Measurements from ENCODE around the gene SMAD6.

DNA sequence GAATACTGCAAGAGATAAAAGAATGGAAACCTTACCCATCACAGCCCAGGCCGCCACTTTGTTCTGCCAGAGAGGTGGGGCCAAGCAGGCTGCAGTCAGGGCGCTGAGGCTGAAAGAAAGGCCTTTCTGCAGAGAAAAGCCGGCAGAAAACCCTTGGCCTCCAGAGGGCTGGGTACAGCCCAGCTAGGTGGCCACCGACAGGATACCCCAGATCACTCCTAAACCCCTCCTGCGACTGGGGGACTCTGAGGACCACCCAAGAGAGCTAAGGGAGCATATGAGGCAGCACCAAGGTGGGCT lies 69.3 kb downstream of the SMAD6 start:
- TF ChIP-seq, protein P1, sequence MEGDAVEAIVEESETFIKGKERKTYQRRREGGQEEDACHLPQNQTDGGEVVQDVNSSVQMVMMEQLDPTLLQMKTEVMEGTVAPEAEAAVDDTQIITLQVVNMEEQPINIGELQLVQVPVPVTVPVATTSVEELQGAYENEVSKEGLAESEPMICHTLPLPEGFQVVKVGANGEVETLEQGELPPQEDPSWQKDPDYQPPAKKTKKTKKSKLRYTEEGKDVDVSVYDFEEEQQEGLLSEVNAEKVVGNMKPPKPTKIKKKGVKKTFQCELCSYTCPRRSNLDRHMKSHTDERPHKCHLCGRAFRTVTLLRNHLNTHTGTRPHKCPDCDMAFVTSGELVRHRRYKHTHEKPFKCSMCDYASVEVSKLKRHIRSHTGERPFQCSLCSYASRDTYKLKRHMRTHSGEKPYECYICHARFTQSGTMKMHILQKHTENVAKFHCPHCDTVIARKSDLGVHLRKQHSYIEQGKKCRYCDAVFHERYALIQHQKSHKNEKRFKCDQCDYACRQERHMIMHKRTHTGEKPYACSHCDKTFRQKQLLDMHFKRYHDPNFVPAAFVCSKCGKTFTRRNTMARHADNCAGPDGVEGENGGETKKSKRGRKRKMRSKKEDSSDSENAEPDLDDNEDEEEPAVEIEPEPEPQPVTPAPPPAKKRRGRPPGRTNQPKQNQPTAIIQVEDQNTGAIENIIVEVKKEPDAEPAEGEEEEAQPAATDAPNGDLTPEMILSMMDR (IDR thresholded peaks at IDR 0.05; ENCODE audit: poor library complexity) = no peak
- TF ChIP-seq EZH2 (IDR thresholded peaks at IDR 0.05; ENCODE audit: borderline replicate concordance) (no peak), EZH2phosphoT487 (IDR thresholded peaks at IDR 0.05; ENCODE audit: low read depth, severe bottlenecking, unreplicated experiment) (no peak)

Measured in hepatocyte (in vitro differentiated cells).